ENCODE measurements around the gene ZNF667. TPM values are rescaled to one million over a fixed set of nuclear protein-coding genes. Genes with fewer than 3 reads are reported as not detected.
A peak's percentile ranks its signal among the peaks of the same experiment; 100 is the strongest.

ZNF667 gene
- 3.3 and 13.4 TPM in 2 replicates for total RNA-seq

- peak; percentile 77 for DNase-seq (ENCODE audit: low read depth)
These were observed at the start of gene ZNF667 for GRCh38 chr19:56476651-56477428. Gene ZNF667, minus strand, starts transcription at chr19:56477345. Its CDS starts 14,975 bp downstream, at chr19:56462370.

- no peak for DNase-seq (ENCODE audit: low read depth)
These were observed 48.2 kb upstream of the ZNF667 start for GRCh38 chr19:56525214-56525860.

- DNase-seq (ENCODE audit: low read depth) = no peak
These were observed 31.2 kb upstream of the ZNF667 start for GRCh38 chr19:56508290-56508778.

- peak; percentile 94 for DNase-seq (ENCODE audit: low read depth)
These were observed 30.5 kb upstream of the ZNF667 start, which contains the start of gene ZNF471 for GRCh38 chr19:56507446-56508289. Gene ZNF471, plus strand, starts transcription at chr19:56507855. Its CDS starts 3,717 bp downstream, at chr19:56511572.

- DNase-seq (ENCODE audit: low read depth) = no peak
These were observed 27.4 kb upstream of the ZNF667 start for GRCh38 chr19:56504581-56504980.

GRCh38 chr19:56491399-56491798, 14.3 kb upstream of the ZNF667 start:
- no peak for DNase-seq (ENCODE audit: low read depth)

- peak; percentile 75 for DNase-seq (ENCODE audit: low read depth)
These were observed 539 bp upstream of the ZNF667 start for GRCh38 chr19:56477429-56478338.

GRCh38 chr19:56476093-56476492, 1.1 kb downstream of the ZNF667 start:
- no peak for DNase-seq (ENCODE audit: low read depth)

- no peak for DNase-seq (ENCODE audit: low read depth)
These were observed 2.8 kb downstream of the ZNF667 start for GRCh38 chr19:56474308-56474707.

GRCh38 chr19:56441206-56441792, 35.8 kb downstream of the ZNF667 start:
- no peak for DNase-seq (ENCODE audit: low read depth)

- DNase-seq (ENCODE audit: low read depth) = no peak
These were observed 53.2 kb downstream of the ZNF667 start for GRCh38 chr19:56423985-56424353.

GRCh38 chr19:56423276-56423984, 53.7 kb downstream of the ZNF667 start:
- no peak for DNase-seq (ENCODE audit: low read depth)

- DNase-seq (ENCODE audit: low read depth) = no peak
These were observed 72.1 kb downstream of the ZNF667 start for GRCh38 chr19:56405062-56405461.

GRCh38 chr19:56404705-56405056, 72.5 kb downstream of the ZNF667 start:
- DNase-seq (ENCODE audit: low read depth) = no peak

- DNase-seq (ENCODE audit: low read depth) = peak; percentile 86
These were observed 73.1 kb downstream of the ZNF667 start, which contains the start of gene ZNF583 for GRCh38 chr19:56403764-56404704. Gene ZNF583, plus strand, starts transcription at chr19:56404332. Its CDS starts 2,783 bp downstream, at chr19:56407115.

GRCh38 chr19:56403261-56403660, 73.9 kb downstream of the ZNF667 start:
- DNase-seq (ENCODE audit: low read depth) = no peak

GRCh38 chr19:56400485-56400884, 76.7 kb downstream of the ZNF667 start:
- DNase-seq (ENCODE audit: low read depth) = no peak

GRCh38 chr19:56398809-56399208, 78.3 kb downstream of the ZNF667 start:
- DNase-seq (ENCODE audit: low read depth) = no peak
